Forelimb muscle (tissue), 1 donor: ENCODE data around the gene DAW1. TPM values are rescaled to one million over a fixed set of nuclear protein-coding genes. Genes with fewer than 3 reads are reported as not detected.

Source experiments
- DNase-seq: peaks from one replicate; pipeline ENCODE4 v3.0.0-alpha.2; 2013; ENCODE audit warnings: low read depth
- polyA plus RNA-seq: library from polyadenylated mRNA; unstranded; fragments of 120-200 nt; gene quantifications from one replicate; pipeline ENCODE4 v1.2.1, GENCODE V29; 2013; ENCODE audit not compliant: insufficient read length

Gene DAW1
- polyA plus RNA-seq, 1 donor = 0.08 TPM

DNA sequence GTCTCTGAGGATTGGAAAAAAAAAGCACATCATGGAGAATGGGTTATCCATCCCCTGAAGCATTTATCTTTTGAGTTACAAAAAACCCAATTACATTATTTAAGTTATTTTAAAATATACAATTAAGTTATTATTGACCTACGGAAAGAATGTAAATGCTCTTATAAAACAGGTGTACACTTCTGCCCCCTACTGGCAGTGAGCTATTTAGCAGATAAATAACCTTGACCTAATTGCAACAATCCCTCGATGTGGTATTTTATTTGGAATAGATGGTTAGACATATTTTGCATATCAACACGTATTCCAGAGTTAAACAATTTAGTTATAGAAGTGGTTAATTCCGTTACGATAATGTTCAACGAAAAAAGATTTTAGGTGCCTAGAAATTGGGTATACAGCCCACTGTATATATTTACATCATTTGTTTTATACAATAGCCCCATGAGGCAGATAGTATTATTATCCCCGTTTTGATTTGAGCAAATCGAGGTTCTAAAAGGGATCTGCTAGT is 9.1 kb upstream of the DAW1 start:
- no peak for DNase-seq

DNA sequence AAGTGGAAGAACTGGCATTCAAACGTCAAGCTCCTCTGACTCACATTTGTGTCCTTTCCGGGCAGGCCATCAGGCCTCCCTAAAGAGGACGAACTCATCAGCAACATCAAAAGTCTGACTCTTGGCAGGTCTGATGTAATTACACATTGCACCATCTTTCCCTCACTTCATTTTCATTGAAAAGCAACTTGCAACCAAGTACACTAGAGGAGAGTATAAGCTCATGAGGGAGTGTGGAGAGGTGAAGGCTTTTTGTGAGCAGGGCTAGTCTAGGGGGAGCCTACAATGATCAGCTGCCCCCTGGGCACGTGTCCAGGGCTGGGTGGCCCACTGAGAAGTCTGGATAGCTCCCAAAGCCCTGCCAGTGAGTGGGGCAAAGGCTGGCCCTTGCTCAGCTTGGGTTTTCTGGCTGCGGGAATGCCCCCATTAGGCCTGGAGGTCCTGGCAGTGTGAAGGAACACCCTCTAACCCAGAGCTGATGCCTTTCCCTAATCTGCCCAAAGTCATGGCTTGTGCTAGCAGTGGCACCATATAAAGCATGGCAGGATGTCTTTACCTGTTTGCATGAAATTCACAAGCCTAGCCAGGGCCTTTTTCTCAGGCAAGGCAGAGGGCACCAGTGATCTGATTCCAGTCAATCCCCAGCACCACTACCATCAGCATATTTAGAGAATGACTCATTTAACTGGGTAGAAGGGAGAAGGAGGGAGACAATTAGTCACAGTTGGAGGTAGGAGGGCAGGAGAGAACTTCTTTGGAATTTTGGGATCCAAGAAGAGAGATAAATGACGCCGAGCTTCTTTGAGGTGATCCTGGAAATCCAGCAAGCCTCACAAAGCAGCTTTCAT is 8.5 kb upstream of the DAW1 start:
- DNase-seq = no peak

DNA sequence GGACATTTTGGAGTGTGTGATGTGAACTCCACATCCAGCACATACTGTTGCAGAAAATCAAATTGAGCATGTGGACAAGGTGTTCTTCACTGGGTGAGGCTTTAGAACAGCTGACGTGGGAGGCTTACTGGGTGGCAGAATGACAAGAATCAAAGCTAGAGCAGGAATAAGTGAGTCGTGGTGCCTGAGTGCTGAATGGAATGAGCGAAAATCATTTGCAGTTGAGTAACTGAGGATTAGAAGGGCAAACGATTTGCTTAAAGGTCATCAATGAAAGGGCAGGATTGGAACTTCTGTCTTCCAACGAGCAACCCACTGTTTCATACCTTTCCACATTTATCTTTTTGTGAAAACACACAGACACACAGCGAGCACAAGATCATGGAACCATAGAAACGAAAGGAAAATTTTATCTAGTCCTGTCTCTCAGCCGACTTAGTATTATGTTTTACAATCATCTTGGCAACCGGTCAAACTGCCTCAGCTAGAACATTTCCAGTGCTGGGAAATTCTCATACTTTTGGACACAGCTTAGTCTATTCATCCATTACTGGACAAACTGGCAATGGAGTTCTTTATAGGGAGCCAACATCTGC is 7.2 kb upstream of the DAW1 start:
- DNase-seq = no peak

DNA sequence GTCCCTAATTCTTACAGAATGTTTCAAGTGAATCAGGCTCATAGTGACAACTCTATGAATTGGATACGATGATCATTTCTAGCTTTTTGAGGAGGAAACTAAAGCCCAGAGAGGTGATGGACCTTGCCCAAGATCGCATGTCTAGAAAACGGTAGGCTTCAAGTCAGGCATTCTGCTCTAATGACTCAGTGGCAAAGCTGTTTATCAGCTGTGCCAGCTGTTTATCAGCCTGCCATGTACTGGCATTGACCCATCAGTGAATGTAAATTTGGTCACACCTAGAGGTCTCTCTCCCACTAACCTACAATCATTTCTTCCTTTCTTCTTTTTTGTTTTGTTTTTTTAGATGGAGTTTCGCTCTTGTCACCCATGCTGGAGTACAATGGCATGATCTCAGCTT is 6.1 kb upstream of the DAW1 start:
- no peak for DNase-seq

DNA sequence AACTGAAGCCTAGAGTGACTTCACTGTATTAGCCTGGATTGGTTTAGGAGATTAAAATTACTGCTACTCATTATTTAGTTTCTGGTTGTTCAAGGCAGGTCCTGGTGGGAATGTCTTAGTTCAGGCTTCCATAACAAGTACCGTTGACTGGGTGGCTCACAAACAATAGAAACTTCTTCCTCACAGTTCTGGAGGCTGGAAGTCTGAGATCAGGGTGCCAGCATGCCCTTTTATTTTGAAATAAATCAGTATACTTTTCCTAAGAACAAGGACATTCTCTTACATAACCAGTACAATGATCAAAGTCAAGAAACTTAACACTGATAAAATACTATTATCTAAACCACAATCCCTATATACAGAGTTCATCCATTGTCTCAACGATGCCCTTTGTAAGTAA is 4.0 kb upstream of the DAW1 start:
- no peak for DNase-seq

DNA sequence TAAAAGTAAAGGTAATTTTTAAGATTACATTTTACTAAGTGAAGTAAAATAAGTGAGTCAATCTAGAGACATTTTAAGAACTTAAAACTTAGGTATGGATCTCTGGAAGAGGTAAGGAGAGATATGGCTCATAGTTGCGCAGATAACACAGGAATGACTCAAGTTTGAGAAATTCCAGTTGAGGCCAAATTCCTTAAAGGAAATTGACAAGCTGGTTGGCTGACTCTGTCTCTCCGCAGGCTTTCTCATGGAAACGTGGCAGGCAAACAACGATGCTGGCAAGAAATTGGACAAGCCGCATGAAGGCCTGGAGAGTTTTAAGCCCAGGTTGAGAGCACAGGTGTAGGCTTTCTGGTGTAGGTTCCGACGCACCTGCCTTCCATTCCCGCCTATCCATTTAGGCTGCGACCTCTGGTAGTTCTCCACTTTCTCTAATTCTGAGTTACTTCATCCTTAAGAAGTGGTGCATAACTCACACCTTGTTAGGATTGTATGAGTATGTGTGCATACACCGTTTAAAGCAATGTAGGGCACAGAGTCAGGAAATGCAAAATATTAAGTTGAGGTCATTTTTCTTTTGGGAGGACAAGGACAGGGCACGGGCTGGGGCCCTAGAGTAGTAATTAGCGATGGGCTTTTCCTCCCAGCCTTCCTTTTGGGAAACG is 589 bp upstream of the DAW1 start:
- DNase-seq = no peak

DNA sequence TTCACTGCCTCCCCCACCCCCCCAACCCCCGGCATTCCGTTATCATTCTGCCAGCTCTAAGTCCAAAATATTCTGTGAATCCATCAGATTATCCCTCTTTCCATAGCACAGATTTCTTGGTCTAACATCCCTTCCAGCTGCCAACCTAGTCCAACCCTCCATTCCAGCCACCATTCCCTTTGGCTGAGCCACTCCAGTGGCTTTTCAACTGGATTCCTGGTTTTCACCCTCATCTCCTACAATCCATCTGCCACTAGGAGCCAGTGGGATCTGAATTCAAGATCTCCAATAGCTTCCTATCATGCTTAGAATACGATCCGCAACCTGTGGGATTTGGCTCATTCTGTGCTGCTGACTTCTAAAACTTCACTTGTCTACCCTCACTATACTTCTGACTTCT is 1.2 kb downstream of the DAW1 start:
- DNase-seq = no peak

DNA sequence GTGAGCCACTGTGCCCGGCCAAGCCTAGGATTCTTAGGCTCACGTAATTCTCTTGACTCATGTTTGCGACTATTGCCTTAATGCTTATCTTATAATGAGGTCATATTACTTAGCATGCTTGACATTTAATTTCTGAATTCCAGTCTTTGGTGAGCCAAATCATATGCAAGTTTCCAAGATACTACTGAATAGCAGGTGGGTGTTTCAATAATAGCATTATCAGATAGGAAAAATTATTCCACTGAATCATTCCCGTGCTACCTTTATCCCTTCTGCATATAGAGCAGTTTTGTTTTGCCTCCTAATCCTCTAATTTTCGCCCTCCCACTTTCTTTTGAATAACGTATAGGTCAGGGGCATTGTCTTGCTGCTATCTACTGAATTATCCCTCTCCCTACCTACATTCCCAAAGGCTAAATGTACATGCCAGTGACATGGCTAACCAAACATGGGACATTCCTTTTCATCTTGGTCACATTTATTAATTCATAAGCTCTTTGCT is 4.9 kb downstream of the DAW1 start:
- no peak for DNase-seq

DNA sequence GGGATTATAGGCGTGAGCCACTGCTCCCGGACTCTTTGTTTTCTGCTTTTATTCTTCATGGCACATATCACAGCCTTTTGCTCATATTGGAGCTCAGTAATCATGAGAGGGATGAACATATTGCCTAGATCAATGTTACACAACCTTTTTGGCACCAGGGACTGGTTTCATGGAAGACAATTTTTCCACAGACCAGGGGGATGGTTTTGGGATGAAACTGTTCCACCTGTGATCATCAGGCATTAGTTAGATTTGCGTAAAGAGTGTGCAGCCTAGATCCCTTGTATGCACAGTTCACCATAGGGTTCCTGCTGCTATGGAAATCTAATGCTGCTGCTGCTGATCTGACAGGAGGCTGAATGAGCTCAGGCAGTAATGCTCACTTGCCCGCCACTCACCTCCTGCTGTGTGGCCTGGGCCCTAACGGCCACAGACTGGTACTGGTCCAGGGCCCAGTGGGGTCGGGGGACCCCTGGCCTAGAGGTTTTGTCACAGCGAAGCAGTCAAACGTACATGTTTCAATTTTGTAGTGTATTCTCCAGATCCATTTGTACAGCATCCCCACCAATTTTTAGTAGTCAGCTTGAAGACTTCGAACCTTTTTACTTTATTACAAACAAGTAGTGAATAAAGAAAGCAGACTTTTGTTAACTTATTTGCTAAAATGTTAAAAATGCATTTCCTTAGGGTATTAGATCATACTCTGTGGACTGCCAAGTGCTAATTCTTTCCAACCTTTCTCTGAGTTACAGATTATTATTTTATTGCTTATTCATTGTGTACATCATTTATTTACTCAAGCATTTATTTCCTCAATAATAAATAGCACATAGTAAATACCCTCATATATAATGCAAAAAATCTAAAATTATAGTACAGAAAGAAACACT is 6.2 kb downstream of the DAW1 start:
- DNase-seq = no peak

DNA sequence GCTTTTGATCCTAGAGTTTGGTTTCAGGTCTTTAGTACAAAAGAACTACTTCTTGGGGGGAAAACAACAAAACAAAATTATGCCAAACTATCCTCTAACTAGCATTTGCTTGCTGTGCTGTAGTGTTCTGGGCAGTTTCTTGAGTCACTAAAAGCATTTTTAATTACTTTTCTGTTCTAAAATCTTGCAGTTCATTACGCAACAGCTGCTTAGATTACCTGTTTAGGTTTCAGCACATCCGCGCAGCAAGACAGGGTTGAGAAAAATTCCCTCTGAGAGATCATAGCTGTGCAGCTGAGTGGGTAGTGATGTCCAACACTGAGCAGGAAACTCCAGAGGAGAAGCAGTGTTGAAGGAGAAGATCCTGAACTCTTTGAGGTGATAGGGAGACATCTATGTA is 9.0 kb downstream of the DAW1 start:
- no peak for DNase-seq

DNA sequence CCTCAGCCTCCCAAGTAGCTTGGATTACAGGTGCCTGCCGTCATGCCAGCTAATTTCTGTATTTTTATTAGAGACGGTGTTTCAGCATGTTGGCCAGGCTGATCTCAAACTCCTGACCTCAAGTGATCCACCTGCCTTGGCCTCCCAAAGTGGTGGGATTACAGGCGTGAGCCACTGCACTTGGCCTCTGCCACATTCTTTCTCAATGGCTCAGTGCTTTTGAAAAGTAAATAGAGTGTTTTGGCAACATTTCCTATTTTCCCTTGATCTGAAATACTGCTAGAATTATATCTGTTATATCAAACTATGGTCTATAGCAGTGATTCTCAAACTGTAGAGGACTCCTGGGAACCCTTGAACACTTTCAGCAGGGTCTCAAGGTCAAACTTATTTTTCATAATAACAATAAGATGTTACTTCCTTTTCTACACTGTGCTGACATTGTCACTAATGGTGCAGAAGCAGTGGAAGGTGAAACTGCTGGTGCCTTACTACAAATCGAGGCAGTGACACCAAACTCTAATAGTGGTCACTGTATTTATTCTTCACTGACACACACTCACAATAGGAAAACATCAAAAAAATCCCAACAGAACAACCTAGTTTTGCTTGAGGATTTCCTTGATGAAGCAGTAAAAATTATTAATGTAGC is 10.6 kb downstream of the DAW1 start:
- no peak for DNase-seq

DNA sequence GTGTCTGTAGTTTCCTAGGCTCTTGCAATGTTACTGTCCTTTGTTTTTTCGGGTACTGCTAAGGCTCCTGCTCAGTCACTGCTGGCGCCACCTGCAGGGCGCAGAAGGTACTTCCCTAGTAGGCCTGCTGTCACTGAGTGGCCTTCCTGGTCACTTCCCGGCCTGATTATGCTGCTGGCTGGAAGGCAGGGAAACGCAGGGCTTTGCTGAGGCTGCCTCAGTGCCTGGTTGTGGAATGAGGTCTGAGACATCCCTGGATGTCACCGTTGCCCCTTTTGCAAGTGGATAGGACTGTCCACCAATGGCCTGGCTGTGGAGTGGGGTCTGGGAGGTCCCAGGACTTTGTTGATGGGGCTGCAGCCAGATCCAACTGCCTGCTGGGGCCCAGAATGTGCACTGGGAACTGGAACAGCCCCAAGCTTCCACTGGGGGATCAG is 13.1 kb downstream of the DAW1 start:
- no peak for DNase-seq

DNA sequence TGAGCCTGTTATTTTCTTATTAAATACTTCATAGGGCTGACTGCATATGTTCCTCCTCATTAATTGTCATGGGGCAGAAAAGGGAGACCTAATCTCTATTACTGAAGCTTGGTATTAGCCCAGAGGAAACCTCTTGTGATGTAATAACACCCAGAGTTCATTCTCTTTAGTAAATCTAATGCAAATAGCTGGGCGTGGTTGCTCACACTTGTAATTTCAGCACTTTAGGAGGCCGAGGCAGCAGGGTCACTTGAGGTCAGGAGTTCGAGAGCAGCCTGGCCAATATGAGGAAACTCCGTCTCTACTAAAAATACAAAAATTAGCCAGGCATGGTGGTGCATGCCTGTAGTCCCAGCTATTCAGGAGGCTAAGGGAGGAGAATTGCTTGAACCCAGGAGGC is 14.7 kb downstream of the DAW1 start:
- DNase-seq = no peak

DNA sequence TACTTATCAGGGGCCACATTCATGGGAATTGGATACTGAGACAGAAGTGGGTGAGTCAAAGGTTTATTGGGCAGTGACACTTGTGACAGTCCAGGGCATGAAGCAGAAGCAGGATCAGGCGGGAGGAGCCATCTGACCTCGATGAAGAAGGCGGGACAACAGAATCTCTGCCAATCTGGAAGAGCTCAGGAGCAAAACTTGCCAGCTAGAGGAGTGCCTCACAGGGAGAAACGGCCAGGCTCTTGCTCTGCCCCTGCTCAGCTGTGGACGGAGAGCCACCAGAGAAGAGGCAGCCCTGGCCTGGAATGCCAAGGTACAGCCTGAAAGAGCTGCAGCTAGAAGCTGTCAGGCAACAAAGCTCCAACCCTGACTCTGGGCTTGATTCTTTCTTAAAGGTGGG is 16.9 kb downstream of the DAW1 start:
- DNase-seq = no peak

DNA sequence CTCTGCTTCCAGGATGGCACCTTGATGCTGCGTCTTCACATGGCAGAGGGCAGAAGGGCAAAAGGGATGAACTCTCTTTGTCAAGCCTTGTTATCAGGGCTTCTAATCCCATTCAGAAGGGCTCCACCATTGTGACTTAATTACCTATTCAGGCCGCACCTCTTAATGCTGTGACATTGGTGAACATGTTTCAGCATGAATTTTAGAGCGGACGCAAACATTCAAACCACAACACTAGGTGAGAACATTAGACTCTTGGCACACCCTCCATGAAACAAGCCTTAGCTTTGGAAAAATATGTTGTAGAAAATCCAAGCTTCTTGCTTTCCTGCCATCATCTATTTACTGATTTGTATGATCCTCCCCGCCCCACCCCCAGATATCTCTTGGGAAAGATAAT is 17.9 kb downstream of the DAW1 start:
- no peak for DNase-seq

DNA sequence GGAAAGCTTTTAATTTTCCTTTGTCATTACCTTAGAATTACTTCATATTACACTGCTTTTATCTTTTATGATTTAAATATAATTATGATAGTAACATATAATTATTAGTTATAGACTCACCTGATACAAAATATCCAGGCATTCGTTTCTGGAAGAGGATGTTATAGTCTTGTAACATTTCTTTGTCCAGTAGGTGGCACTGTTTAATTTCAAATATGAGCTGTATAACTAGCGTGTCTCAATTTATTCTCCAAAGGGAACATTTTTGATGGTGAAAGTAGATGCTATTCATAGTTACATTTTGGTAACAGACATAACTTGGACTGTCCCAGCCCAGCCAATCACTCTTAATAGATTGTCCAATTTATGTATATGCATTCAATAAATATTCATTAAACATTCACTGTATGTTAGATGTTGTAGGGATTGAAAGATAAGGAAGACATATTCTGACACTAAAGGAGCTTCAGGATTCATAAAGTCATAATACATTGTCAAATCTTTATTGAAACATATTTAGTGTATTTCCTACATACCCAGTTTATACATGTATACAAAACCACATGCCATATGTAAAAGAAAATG is 19.2 kb downstream of the DAW1 start:
- DNase-seq = peak; percentile 46

DNA sequence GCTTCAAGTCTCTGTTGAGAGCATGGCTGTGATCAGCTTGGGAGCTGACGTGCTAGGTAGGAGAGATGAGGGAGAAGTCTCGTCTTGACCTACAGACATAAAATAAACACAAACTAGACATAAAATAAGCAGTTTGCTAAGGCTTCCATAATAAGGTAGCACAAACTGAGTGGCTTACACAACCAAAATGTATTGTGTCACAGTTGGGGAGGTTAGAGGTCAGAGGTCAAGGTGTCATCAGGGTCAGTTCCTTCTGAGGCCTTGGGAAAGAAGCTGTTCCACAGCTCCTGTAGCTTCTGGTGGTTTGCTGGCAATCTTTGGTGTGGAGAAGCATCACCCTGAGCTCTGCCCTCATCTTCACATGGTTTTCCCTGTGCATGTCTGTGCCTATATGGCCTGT is 20.2 kb downstream of the DAW1 start:
- no peak for DNase-seq

DNA sequence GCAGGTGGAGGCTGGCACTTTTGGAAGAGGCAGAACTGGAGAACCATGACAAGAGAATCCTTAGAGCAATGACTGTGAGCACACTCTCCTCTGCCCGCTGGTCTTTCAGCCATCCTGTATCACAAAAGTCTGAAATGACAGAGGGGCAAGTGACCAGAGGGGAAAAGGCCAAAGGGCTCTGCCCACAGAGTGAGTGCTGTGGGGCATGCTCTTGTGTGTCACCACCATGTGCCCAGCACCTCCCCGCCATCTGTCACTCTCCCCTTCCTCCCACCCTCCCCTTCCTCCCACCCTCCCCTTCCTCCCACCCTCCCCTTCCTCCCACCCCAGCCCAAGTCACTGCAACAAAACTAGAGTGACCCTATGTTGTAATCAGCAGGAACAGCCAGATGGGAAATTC is 31.9 kb downstream of the DAW1 start:
- no peak for DNase-seq

DNA sequence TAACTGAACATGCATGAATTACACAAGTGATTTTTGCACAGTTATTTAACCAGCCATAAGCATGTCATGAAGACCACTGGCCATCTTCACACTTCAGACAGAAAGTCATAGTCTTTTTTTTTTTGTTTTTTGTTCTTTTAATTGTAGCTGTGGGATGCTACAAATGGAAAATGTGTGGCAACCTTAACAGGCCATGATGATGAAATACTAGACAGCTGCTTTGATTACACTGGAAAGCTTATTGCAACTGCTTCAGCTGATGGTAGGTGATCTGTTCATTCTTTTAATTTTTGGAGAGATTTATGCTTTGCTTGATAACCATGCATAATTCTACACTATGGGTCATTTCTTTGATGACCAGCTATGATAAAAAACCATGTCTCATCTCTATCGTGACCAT is 35.6 kb downstream of the DAW1 start:
- DNase-seq = no peak

DNA sequence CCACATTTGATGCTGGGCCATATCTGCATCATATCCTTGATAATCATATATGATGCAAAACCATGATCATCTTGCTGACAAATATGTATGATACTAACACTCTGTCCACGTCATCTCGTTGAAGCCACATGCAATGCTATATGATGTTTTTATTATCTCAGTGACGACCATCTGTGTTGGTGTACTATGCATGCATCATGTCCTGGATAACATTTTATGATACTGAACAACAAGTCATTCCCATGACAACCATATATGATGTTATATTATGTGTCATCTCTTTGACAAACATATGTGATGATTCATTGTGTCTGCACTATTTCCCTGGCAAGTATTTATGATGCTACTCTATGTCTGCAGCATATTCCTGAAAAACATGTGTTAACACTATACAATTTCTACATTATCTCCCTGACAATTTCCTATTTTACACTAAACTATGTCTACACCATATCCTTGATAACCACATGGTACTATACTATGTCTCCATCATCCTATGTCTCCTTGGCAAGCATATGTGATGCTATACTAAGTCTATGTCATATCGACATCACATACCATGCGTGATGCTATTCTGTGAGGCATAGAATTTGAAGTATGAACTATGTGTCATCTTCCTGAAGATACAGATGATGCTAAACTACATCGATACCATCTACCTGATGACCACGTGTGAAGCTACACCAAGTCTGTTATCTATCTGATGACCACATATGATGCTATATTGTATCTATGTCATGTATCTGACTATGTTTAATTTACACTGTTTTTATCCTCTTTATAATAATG is 37.0 kb downstream of the DAW1 start:
- DNase-seq = no peak
